Parathyroid adenoma (tissue), 2 donors: ENCODE measurements around the gene CD81.

Source experiments
- H2AFZ ChIP-seq: fragments of 300-600 bp; sonication (generic); one replicate; pipeline ENCODE4 v1.7.0; 2017; ENCODE audit warnings: antibody characterized with exemption, mild to moderate bottlenecking
- H3K27ac ChIP-seq: fragments of 300-600 bp; sonication (generic); one replicate; pipeline ENCODE4 v1.7.0; 2017
- H3K27me3 ChIP-seq: fragments of 300-600 bp; sonication (generic); one replicate; pipeline ENCODE4 v1.7.0; 2017; ENCODE audit warnings: low read length; ENCODE audit not compliant: control insufficient read depth, insufficient read depth
- H3K36me3 ChIP-seq: fragments of 300-600 bp; sonication (generic); one replicate; pipeline ENCODE4 v1.7.0; 2017; ENCODE audit warnings: low read length; ENCODE audit not compliant: control insufficient read depth, insufficient read depth
- H3K4me1 ChIP-seq: fragments of 300-600 bp; sonication (generic); one replicate; pipeline ENCODE4 v1.7.0; 2017; ENCODE audit warnings: control low read depth
- H3K4me2 ChIP-seq: fragments of 300-600 bp; sonication (generic); one replicate; pipeline ENCODE4 v1.7.0; 2017; ENCODE audit warnings: low read length
- H3K4me3 ChIP-seq: fragments of 300-600 bp; sonication (generic); one replicate; pipeline ENCODE4 v1.7.0; 2017; ENCODE audit warnings: low read depth, low read length
- H3K79me2 ChIP-seq: fragments of 300-600 bp; sonication (generic); one replicate; pipeline ENCODE4 v1.7.0; 2017; ENCODE audit warnings: control low read depth
- H3K9ac ChIP-seq: fragments of 300-600 bp; sonication (generic); one replicate; pipeline ENCODE4 v1.7.0; 2017; ENCODE audit warnings: mild to moderate bottlenecking
- H3K9me3 ChIP-seq: fragments of 300-600 bp; sonication (generic); one replicate; pipeline ENCODE4 v1.7.0; 2017; ENCODE audit warnings: low read length; ENCODE audit not compliant: control insufficient read depth
- TF ChIP-seq, protein P1 (sequence below): fragments of 300-600 bp; sonication (generic); IDR thresholded peaks from one replicate; pipeline ENCODE4 v1.7.0; 2017; ENCODE audit warnings: antibody characterized with exemption, mild to moderate bottlenecking
- donor health status: primary hyperparathyroidism.

The CD81 gene

DNA sequence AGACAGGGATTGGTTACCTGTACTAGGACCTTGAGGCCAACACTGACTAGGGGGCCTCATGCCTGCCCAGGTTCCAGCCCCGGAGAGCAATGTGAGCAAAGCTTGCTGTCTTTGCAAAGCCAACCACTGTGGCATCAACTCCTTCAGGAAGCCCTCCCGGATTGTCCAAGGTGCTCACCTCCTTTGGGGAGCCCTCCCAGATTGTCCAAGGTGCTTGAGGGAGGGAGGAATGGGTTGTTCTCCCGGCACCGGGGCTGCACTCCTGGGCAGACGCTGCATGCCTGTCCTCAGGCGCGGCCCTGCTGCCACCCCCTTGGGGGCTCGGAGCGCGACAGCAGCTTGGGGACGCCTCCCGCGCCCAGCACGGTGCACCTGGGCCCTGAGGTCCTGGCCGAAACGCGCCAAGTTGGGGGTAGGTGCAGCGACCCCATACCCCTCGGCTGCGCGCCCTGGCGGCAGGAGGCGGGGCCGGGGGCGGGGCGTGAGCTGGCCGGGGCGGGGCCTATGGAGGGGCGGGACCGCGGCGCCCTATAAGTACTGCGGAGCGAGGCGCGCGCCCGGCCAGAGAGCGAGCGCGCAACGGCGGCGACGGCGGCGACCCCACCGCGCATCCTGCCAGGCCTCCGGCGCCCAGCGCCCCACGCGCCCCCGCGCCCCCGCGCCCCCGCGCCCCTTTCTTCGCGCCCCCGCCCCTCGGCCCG, at the start of gene CD81:
Gene CD81 (plus strand): TSS at position 560 of the 701 bp plus-strand sequence. CDS start 240 bp downstream, outside the sequence.
- Histone ChIP-seq H3K4me1 (no peaks in the 10 kb centered on the region), H3K9ac (peak within 1 kb of the TSS; percentile 87), H3K27ac (peak within 1 kb of the TSS; percentile 87), H3K4me2 (peak within 1 kb of the TSS; percentile 69), H3K4me3 (peak within 1 kb of the TSS; percentile 75), H3K36me3 (no peaks in the 10 kb centered on the region), H3K9me3 (no peaks in the 10 kb centered on the region), H3K79me2 (peaks cover 11% of the 10 kb centered on the region), H3K27me3 (no peaks in the 10 kb centered on the region), H2AFZ (peak within 1 kb of the TSS; percentile 56)
- TF ChIP-seq, protein P1, sequence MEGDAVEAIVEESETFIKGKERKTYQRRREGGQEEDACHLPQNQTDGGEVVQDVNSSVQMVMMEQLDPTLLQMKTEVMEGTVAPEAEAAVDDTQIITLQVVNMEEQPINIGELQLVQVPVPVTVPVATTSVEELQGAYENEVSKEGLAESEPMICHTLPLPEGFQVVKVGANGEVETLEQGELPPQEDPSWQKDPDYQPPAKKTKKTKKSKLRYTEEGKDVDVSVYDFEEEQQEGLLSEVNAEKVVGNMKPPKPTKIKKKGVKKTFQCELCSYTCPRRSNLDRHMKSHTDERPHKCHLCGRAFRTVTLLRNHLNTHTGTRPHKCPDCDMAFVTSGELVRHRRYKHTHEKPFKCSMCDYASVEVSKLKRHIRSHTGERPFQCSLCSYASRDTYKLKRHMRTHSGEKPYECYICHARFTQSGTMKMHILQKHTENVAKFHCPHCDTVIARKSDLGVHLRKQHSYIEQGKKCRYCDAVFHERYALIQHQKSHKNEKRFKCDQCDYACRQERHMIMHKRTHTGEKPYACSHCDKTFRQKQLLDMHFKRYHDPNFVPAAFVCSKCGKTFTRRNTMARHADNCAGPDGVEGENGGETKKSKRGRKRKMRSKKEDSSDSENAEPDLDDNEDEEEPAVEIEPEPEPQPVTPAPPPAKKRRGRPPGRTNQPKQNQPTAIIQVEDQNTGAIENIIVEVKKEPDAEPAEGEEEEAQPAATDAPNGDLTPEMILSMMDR: no peak

DNA sequence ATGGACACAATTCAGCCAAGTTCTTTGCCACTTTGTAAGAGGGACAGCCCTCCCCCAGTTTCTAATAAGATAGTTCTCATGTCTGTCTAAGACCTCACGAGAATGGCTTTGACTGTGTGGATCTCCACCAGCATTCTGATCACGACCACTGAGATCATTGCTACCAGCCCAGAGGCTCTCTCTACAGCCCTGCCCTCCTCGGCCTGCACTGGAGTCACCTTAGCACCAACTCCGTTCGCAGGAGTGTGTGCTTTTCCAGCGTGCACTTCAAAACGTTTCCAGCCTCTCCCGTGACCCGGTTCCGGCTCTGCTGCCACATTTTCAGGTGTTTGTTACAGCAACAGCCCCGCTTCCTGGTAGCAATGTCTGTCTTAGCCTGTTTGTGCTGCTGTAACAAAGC, 49.1 kb upstream of the CD81 start:
- no peaks in the 10 kb centered on the region for H3K36me3 ChIP-seq
- H3K27me3 ChIP-seq: no peaks in the 10 kb centered on the region
- no peaks in the 10 kb centered on the region for H3K9me3 ChIP-seq
- no peaks in the 10 kb centered on the region for H3K79me2 ChIP-seq
- H3K27ac ChIP-seq: no peak overlapping the region
- no peak overlapping the region for H3K4me3 ChIP-seq
- no peak overlapping the region for H2AFZ ChIP-seq
- no peaks in the 10 kb centered on the region for H3K4me1 ChIP-seq
- no peak overlapping the region for H3K9ac ChIP-seq
- no peak overlapping the region for H3K4me2 ChIP-seq
- TF ChIP-seq, protein P1: no peak

DNA sequence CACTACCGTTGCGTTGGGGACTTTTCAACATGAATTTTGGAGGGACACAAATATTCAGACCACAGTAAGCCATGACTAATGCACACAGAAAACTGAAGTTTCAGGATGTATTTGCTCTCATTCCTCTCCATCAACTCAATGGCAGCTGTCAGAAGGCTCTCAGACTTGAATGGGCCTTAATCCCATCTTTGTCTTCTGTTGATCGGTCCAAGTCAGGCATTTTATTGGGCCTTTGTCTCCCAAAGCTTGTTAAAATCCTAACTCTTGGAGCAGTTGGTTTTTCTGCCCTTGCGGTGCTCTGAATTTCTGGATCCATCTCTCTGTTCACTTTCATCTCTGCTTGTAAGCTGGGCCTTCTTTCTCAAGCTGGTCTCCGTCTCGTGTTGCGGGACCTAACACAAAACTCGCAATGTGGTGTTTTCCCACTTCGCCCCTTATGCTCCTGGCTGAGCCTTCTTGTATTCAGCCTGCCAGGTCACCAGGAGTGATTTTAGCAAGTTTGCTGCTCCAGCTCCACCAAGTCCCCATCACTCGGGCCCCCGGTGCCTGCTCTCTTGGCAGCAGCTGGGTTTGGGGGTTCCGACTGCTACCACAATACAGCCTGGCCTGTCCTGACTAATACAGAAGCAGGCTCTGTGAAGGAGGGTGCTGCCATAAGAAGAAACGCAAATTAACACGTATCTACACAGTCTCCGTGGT, 48.3 kb upstream of the CD81 start:
- Histone ChIP-seq H3K9me3 (no peaks in the 10 kb centered on the region), H3K4me1 (no peaks in the 10 kb centered on the region), H3K4me3 (no peak overlapping the region), H3K27me3 (no peaks in the 10 kb centered on the region), H3K9ac (no peak overlapping the region), H3K27ac (no peak overlapping the region), H3K36me3 (no peaks in the 10 kb centered on the region), H3K79me2 (no peaks in the 10 kb centered on the region), H2AFZ (no peak overlapping the region), H3K4me2 (no peak overlapping the region)
- TF ChIP-seq, protein P1: no peak

- Histone ChIP-seq H3K27me3 (no peaks in the 10 kb centered on the region), H3K27ac (no peak overlapping the region), H3K9me3 (no peaks in the 10 kb centered on the region), H3K9ac (no peak overlapping the region), H3K4me3 (no peak overlapping the region), H3K4me2 (no peak overlapping the region), H3K4me1 (no peaks in the 10 kb centered on the region), H3K79me2 (no peaks in the 10 kb centered on the region), H3K36me3 (no peaks in the 10 kb centered on the region), H2AFZ (no peak overlapping the region)
- TF ChIP-seq, protein P1: no peak
Observed at GRCh38 chr11:2329551-2329950, 47.6 kb upstream of the CD81 start.
